Measurements from ENCODE around the gene GLG1.
"Not testable (repeated sequence)": the region's sequence is repeated elsewhere in the genome, so short reads cannot be mapped to it uniquely, and the experiment has no call there.

Gene GLG1

DNA sequence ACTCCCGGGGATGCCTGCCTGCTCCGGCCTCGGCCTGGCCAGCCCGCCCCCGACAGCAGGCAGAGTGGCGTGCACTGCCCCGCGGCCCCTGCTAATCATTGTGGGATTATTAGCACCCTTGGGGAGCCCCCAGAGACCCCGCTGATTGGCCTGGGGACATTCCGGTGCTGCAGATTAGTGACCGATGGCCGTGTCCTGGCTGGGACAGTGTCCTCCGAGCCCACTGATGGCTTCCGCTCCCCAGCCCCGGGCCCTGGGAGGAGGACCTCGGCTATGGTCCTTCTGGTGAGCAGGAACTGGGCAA lies 185.5 kb downstream of the GLG1 start:
- not testable (repeated sequence) for H3K4me3 ChIP-seq, H3K27ac ChIP-seq

DNA sequence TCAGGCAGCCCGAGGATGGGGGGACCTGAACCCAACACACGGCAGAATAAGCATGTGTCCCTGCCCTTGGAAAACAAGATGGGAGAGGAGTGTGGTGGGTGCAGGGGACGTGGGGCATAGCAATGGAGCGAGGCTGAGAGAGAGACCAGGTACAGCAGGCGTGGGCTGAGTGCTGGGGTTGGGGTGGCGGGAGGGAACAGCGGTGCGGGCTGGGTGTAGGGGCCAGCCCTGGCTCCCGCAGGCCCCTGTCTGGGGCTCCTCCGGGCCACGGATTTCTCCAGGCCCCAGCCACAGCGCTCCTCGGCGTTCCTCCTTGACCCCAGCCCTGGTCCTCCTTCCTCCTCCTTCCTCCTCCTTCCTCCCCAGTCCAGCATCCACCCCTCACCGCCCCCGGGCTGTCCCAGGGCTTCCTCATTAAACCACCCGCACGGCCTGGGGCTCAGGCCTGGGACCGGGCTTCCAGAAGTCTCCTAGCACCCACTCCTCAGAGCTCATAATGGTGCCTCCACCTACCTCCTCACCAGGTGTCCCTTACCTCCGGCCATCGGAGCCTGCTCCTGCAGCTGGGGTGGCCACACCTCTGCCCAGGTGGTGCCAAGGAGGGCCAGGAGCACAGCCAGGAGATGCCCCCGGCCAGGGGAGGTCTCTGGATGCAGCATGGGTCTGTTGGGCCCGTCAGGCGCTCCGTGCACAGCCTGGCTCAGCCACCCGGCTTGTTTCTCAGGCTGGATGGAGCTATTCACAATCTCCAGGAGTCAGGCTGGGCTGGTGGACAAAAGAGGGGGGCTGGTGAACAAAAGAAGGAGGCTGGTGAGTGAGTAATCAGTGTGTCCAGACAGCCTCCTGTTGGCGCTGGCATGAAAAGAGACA lies 186.1 kb downstream of the GLG1 start, which contains the start of gene CLEC18B:
Gene CLEC18B, minus strand, starts transcription at position 867 of the 870 bp plus-strand sequence. Its CDS starts 208 bp downstream, at position 659.
- H3K4me3 ChIP-seq, H3K27ac ChIP-seq: not testable (repeated sequence)

DNA sequence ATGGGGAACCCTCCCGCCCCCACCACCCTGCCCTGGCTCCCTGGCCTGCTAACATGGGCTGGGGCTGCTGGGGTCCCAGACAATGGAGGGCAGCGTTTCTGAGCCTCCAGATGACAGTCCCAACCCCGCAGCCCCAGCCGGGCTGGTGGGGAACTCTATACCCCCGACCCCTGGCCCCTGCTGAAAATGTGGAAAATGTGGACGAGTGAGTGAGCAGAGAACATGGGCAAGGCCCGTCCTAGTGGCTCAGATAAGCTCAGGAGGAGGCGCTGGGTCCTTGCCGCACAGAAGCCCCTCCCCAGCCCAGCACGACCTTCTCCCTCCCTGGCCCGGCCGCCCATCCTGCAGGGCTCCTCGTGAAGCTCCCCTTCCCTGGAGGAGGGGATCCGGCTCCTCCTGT lies 187.1 kb downstream of the GLG1 start:
- not testable (repeated sequence) for H3K4me3 ChIP-seq, H3K27ac ChIP-seq

DNA sequence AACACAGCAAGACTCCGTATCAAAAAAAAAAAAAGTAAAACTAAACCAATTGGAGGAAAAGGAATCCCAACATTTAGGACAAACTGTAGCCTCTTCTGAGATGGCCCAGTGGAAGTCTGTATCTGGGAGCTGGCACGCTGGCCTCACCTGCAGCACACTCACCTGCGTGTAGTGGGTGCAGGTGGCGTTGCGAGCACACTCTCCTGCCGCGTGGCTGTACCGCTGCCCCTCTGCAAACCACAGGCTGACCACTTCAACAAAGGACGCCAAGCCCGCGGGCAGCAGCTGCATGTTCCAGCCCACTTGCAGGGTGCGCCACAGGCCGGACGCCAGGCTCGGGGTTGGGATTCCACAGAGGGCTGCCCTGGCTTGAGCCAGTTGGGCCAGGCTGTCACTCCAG lies 189.0 kb downstream of the GLG1 start:
- H3K27ac ChIP-seq, H3K4me3 ChIP-seq: not testable (repeated sequence)

DNA sequence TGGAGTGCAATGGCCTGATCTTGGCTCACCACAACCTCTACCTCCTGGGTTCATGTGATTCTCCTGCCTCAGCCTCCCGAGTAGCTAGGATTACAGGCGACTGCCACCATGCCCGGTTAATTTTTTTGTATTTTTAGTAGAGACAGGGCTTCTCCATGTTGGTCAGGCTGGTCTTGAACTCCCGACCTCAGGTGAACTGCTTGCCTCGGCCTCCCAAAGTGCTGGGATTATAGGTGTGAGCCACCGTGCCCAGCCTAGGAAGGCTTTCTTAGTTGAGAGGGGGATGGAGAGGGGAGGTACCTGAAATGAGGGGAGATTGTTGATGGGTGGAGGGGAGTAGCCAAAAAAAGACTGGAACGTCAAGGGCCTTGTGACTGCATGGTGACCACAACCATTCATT lies 193.0 kb downstream of the GLG1 start:
- H3K27ac ChIP-seq: not testable (repeated sequence)

DNA sequence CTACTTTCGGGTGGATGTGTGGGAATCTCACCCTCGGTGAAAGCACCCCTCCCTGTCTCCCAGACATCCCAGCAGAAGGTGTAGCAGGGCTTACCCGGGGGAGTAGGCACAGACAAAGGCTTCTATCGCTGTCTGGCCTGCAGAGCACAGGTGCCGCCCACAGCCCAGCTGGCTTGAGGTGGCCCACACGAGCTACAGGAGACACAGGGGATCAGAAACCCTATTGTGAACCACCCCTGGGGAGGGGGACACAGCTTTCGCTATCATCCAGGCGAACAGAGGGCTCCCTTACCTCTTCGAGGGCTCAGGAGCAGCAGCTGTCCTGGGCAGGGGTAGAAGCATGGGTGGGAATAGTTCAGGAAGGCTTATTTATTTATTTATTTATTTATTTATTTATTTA lies 193.4 kb downstream of the GLG1 start:
- H3K4me3 ChIP-seq, H3K27ac ChIP-seq: not testable (repeated sequence)

More for the DNA sequence above, 193.0 kb downstream of the GLG1 start:
- not testable (repeated sequence) for H3K4me3 ChIP-seq

DNA sequence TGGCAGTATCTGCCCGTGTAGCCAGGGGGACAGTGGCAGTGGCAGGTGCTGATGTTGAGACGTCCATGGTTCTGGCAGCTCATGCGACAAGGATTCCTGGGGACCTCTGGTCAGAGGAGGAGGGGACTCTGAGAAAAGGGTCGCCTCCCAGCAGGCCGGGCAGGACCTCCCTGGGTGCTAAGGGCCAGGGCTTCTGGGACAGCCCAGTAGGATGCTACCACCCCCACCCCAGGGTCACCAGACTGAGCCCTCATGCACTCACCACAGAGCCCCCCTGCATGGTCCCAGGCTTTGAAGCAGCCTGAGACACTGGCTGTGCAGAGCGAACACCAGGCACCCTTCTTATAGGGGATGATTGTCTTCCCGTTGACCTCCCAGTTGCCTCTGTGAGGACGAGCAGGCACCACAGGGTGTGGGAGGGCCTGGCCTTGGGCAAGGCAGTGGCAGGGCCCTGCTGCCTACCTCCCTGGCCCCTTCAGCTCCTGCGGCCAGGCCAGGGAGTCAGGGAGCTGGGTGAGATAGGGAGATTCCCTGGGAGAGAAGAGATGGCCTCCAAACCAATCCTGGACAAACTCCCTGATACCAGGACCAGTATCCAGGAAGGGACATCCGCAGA lies 194.0 kb downstream of the GLG1 start:
- H3K4me3 ChIP-seq, H3K27ac ChIP-seq: not testable (repeated sequence)

DNA sequence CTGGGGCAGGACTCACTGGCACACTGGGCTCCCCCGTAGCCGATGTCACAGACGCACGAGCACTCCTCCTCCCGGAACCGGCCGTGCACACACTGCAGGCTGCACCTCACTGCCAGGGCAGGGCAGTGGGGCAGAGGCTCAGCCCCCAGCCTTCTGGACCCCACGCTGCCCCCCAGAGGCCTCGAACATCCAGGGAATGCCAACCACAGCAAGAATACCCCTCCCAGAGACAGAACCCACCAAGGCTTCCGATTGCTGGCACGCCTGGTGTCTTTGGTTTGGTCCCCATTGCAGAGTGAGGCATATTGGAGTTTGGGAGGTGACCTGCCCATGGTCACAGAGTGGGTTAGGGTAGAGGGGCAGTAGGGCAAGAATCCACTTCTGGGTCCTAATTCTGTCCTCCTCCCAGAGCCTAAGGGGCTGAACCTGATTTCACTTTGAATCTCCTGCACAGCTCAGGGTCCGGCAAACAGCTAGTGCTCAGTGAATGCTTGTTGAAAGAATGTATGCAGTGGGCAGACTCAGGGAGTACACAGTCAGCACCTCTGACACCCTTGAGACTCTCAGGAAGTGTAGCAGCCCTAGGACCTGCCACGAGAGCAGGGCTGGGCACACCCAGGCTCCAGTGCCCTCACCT lies 194.7 kb downstream of the GLG1 start:
- not testable (repeated sequence) for H3K27ac ChIP-seq, H3K4me3 ChIP-seq

DNA sequence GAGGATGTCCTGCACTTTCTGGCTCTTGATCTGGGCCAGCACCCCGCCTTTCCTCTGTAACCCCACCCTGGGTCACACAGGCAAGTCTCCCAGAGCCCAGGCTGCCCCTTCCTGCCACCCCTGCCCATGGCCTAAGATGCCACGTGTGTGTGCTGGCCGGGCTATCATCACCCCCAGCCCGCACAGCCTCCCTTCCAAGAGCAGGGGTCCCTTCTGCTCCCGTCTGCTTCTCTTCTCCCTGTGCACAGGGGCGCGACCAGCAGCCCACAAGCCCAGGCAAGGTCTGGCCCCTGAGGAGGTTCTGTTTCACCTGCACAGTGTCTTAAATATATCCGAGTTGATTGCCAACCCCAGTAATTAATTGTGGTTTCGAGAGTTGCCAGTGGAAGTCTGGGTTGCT lies 195.9 kb downstream of the GLG1 start:
- not testable (repeated sequence) for H3K4me3 ChIP-seq, H3K27ac ChIP-seq

DNA sequence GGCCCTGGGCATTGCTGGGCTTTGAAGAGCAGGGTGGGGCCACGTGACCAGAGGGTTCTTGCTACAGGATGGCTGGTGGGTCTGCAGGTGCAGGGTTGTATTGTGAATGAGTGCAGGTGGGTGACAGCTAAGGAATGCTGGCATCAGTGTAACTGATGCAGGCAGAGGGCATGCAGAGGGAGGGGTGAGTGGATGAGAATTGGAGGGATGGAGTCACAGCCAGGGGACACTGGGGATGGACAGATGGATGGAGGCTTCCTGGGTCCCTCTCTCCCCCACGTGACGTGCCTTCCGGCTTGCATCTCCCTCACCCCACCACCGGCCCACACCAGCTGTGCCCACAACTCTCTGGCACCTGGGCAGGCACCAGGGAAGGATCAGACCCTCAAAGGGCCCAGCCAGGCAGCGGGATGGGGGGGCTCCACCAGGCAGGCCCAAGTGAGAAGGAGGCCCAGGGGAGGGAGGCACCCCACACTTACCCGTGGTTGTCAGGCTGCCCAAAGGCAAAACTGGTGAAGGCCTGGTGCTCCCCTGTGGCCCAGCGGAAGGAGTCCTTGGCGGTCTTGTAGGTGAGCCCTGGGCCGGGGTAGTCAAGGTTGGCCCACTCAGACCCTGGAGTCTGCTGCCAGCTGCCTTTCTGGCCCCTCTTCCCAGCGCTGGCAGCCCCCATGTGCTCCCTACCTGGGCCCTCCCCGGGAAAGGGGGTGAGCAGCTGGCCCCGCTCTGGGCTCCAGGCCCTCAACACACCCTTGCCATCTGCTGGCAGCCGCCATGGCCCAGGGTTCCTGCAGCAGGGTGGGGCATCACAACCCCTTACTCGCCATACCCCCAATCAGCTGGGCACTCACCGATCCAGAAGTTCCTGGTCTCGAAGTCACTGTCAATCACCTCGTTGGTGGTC lies 196.6 kb downstream of the GLG1 start:
- not testable (repeated sequence) for H3K4me3 ChIP-seq, H3K27ac ChIP-seq

DNA sequence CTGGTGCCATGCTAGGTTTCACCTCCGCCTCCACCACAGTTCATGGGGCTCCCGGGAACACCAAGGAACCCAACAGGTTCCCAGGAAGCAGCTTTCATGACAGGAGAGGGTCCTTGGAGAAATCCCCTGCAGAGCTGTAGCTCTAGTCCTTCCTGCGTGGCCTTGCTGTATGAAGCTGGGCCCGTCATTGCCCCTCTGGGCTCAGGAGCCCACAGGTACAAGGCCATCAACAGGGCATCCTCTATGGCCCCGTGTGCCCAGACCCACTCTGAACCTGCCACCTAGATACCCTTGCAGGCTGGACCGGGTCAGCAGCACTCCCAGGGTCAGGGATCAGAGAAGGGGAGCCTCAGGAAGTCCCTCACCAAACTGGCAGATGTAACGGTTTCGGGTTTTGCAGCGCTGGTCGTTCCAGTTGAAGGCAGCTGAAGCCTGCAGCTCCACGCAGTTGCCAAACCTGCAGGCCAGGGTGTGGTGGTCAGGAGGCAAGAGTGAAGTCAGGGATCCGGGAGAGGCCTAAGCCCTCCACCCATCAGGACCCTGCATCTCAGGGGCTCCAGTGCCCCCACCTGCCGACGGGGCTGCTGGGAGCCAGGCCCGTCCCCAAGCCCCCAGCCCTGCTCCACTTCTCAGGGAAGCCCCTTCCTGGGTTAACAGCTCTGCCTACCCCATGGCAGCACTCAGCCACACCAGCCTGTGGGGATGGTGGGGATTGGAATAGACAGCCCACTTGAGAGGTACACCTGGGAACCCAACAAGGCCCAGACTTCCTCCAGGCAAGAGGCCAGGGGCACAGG lies 197.5 kb downstream of the GLG1 start:
- not testable (repeated sequence) for H3K4me3 ChIP-seq, H3K27ac ChIP-seq

DNA sequence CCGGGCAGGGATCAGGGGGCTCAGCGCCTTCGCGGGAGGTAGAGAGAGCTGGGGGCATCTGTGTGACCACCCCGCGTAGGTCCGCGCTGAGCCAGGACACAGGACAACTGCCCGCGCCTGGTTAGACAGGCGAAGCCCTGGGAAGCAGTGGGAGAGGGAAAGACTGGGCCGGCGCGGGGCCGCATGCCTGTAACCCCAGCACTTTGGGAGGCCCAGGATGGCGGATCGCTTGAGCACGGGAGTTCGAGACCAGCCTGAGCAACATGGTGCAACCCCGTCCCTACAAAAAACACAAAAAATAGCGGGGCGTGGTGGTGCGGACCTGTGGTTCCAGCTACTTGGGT lies 199.6 kb downstream of the GLG1 start:
- peak overlapping the region in 12 of 21 experiments; percentile 18 to 77 (median 68) for H3K27ac ChIP-seq
- peak overlapping the region; percentile 14 to 40 (median 29) for H3K4me3 ChIP-seq

DNA sequence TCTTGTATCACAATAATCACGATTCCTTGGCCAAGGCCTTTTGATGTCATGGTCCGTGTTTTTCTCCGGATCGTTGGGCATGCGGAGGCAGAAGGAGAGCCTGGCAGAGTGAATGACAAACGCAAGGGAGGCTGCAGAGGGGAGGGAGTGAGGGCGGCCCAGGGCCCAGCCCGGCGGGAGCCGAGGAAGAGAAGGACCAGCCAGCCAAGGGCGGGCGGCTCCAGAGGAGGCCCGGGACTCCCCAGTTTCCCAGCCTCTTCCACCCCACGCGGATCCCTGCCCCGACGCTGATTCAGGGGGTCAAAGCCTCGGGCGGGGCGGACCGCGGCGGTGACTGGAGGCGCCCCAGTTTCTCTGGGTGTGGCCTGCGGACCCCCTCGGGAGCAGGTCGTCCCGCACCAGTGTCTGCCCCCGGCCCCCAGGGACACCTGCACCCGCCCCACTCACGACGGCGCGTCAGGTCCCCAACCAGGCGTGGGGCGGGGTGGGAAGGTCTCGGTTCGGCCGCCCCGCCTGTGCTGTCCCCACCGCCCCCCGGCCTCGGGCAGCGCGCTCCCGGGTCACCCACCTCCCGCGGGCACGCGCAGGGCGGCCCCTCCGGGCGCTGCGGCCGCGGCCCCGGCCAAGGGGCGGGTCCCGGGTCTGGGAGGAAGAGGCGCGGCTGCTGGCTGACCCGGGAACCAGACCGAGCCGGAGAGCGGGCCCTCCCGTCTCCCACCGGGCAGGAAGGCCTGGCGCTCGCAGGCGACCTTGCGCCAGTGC lies 200.1 kb downstream of the GLG1 start:
- Histone ChIP-seq H3K4me3 (peak overlapping the region; percentile 14 to 40 (median 29)), H3K27ac (peak overlapping the region in 12 of 21 experiments; percentile 18 to 77 (median 68))

DNA sequence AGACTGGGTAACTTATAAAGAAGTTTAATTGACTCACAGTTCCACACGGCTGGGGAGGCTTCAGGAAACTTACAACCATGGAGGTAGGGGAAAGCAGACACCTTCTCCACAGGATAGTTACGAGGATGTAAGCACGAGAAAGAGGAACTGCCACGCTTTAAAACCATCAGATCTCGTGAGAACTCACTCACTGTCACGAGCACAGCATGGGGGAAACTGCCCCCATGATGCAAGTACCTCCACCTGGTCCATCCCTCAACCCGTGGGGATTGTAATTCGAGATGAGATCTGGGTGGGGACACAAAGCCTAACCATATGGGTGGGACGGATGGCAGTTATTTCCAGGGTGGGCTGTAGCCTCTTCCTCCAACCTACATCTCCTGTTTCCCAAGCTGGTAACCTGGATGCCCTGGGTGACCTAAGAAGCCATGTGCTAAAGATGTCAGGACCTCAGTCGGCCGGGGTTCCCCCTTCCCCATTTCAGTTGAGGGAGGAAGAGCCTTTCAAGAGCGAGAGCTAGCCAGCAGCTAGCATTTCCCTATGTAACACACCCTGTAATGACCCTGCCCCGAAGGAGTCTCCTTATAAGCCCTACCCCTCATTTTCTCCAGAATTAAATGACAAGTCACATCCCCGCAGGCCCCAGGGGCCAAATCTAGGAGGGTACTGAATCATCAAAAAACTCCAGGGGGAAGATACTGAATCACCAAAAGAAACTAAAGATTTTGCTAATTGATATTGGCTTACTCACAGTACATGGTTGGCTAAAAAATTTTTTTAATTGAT lies 202.6 kb downstream of the GLG1 start:
- not testable (repeated sequence) for H3K27ac ChIP-seq, H3K4me3 ChIP-seq

DNA sequence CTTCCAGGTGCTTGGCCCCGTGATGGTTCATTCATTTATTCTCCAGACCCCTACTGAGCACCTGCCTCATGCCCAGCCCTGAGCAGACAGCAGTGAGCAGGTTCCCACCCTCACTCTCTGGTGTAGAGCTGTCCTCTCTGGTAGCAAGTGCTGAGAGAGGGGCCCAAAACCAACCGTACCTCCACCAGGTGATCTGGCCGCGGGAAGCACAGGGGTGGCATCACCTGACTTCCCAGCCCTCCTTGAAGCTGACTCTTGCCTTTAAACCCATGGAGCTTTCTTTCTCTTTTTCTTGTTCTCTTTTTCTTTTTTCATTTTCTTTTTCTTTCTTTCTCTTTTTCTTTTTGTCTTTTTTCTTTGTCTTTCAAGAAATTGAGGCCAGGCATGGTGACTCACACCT lies 206.7 kb downstream of the GLG1 start:
- not testable (repeated sequence) for H3K4me3 ChIP-seq, H3K27ac ChIP-seq

DNA sequence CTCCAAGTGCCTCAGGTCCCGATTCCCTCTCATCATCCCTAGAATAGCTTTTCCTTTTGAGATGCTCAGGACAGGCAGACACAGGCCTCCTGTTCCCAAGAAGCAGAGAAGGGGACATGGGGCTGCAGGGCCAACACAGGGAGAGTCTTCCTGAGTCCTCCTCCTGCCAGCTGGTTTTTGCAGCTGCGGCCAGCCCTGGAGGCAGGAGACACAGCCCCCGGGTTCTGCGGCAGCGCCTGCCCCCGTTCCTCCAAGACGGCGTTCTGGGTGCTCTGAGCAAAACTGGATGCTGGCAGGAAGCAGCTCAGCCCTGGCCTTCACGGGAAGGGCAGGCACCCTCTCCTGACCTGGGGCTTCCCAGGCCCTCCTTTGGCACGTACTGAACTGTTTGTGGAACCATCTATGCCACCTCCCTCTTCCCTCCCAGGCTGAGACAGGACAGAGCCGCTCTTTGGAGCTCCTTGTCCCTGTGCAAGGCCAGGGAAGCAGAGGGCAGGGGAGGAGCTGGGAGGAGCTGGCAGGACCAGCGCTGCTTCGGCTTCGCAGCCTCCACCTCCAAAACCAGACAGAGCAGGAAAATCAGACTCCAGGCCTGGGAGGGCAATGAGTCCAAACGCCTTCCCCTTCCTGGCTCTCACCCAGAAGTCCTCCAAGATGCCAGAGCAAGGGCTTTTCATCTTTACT lies 208.6 kb downstream of the GLG1 start:
- not testable (repeated sequence) for H3K4me3 ChIP-seq
- H3K27ac ChIP-seq: peak overlapping the region in 1 of 21 experiments; percentile 17
